Mesodermal cell (in vitro differentiated cells): ENCODE results near the gene SIMC1.
A peak's percentile ranks its signal among the peaks of the same experiment; 100 is the strongest.

ENCODE experiments used
- H3K27ac ChIP-seq: 2 replicates; pipeline ENCODE4 v1.7.0; 2013; ENCODE audit warnings: mild to moderate bottlenecking, low read depth, low read length, moderate library complexity; ENCODE audit not compliant: severe bottlenecking
- H3K36me3 ChIP-seq: 2 replicates; pipeline ENCODE4 v1.7.1; 2013; ENCODE audit warnings: mild to moderate bottlenecking, low read length, moderate library complexity; ENCODE audit not compliant: control insufficient read depth, insufficient read depth
- H3K4me1 ChIP-seq: one replicate; pipeline ENCODE4 v1.7.1; 2013; ENCODE audit warnings: mild to moderate bottlenecking, low read length; ENCODE audit not compliant: insufficient read depth, control insufficient read depth, poor library complexity, severe bottlenecking
- H3K4me3 ChIP-seq: 2 replicates; pipeline ENCODE4 v1.7.0; 2013; ENCODE audit warnings: low read length, control low read depth, mild to moderate bottlenecking; ENCODE audit not compliant: insufficient read depth, poor library complexity, severe bottlenecking; ENCODE audit errors: extremely low read depth
- H3K9me3 ChIP-seq: 2 replicates; pipeline ENCODE4 v1.7.1; 2013; ENCODE audit warnings: mild to moderate bottlenecking, low read length, moderate library complexity; ENCODE audit not compliant: control insufficient read depth
- WGBS, 2 experiments: methylation state at CpG; one replicate each; pipeline ENCODE4 v1.1.5; 2013; ENCODE audit warnings: missing lambda C conversion rate in 2 of 2; ENCODE audit not compliant: insufficient coverage in 2 of 2; 5-methylcytosine and 5-hydroxymethylcytosine counted together

SIMC1 gene

DNA sequence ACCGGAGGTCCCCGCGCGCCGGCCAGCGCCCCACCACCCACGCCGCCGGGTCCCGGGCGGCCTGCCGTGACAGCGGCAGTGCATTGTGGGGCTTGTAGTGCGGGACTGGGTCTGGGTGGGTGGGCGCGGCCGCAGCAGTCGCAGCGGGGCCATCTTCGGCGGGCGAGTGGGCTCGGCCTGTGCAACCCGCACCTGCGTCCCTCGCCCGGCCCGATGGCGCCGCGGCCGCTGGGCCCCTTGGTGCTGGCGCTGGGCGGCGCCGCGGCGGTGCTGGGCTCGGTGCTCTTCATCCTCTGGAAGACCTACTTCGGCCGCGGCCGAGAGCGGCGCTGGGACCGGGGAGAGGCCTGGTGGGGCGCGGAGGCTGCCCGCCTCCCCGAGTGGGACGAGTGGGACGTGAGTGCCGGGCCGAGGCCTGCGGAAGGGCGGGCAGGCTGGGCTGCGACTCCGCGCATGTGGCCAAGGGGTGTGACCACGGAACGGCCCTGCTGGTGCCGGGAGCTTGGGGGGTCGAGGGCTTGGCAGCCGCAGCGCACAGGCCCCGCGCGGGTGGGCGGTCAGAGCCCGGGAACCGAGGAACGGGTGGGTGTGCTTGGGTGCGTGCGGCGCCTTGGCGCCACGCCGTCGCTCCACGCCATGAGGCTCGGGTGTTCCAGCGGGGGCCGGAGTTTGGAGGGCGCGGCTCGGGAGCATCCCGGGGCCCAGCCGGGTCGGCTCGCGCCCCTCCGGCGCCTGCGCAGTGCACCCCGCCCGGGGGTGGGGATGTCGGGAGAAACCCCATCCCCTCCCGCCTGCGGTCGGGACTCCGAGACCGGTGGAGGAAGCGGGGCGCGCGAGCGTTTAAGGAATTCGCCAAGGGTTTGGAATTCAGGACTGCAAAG, 127.4 kb downstream of the SIMC1 start, which contains the start of gene ARL10:
ARL10 (plus strand) TSS at position 137 of the 881 bp plus-strand sequence; CDS start at position 214, 77 bp downstream.
- Histone ChIP-seq H3K27ac (no peak within 1 kb of the TSS), H3K36me3 (peaks cover 38% of the 10 kb centered on the region), H3K9me3 (no peaks in the 10 kb centered on the region), H3K4me1 (peaks cover 4% of the 10 kb centered on the region), H3K4me3 (peak within 1 kb of the TSS; percentile 87)
- 0% methylated on average over 53 to 64 of the region's 108 CpGs for WGBS, 2 experiments

DNA sequence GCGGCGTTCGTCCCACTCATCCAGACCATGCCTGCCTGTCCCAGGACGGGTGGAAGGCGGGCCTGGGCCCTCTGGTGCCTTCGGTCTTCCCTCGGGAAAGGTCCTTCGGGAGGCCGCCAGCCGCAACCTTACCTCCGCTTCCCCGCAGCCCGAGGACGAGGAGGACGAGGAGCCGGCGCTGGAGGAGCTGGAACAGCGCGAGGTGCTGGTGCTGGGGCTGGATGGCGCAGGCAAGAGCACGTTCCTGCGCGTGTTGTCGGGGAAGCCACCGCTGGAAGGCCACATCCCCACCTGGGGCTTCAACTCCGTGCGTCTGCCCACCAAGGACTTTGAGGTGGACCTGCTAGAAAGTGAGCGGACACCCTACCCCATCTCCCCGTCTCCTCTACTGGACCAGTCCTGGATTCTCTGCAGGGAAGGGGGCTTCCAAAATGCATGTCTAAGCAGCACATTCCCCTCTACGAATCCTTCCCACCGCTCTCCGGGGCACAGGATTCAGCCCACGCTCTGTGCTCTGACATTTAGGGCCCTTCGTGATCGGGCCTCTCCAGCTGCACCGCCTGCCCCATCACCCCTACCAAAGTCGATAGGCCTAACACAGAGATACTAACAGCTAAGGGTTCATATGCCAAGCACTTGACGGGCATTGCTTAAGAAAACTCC, 128.1 kb downstream of the SIMC1 start:
- H3K4me3 ChIP-seq, result peak overlapping the region; percentile 87
- WGBS, 2 experiments, result 33 to 34% methylated on average over 36 to 38 of the region's 38 CpGs
- no peak overlapping the region for H3K27ac ChIP-seq
- H3K36me3 ChIP-seq, result peaks cover 41% of the 10 kb centered on the region
- peaks cover 4% of the 10 kb centered on the region for H3K4me1 ChIP-seq
- no peaks in the 10 kb centered on the region for H3K9me3 ChIP-seq

DNA sequence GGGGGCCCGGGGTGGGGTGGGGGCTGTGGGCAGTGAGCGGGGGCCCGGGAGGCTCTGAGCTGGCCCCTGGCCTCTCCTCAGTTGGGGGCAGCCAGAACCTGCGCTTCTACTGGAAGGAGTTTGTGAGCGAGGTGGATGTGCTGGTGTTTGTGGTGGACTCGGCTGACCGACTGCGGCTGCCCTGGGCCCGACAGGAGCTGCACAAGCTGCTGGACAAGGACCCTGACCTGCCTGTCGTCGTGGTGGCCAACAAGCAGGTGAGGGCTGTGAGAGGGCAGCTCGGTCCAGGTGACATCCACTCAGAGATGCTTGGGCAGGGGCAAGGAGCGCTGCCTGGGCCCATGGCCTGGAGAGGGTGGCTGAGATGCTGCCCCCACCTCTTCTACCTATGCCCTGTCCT, 130.5 kb downstream of the SIMC1 start:
- WGBS, 2 experiments, result 88 to 99% methylated on average over 6 to 10 of the region's 13 CpGs
- peaks cover 56% of the 10 kb centered on the region for H3K36me3 ChIP-seq
- no peak overlapping the region for H3K27ac ChIP-seq
- peaks cover 4% of the 10 kb centered on the region for H3K4me1 ChIP-seq
- no peaks in the 10 kb centered on the region for H3K9me3 ChIP-seq
- no peak overlapping the region for H3K4me3 ChIP-seq

DNA sequence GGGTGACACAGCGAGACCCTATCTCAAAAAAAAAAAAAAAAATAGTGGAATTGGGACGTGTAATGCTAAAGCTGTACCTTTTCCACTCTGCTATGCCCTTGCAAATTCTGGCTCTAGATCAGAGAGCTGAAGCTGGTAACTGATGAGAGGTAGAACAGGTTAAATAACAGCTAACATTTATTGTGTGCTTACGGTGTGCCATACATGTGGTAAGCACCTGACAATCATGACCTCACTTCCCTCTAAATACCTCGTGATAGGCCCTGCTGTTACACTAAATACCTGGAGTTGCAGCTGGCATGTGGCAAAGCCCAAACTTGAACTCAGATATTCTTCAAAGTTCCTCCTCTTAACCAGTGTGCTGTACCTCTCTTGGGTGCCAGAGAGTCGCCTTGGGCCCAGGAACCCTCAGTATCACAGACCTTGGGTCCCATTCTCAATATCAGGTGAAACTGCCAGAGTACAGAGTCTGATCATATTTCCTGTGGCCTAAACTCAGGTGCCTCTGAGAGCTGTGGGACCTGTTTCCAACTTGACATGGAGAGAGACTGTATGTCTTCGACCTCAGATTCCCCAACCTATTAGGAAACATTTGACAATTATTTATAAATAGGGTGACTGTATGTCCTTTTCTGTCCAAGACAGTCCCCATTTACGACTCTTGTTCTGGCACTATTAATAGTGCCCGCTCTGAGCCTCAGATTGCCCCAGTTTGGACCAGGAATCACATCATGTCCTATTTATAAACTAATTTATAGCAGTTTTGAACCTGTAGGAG, 131.9 kb downstream of the SIMC1 start:
- Histone ChIP-seq H3K4me1 (peaks cover 4% of the 10 kb centered on the region), H3K36me3 (peaks cover 60% of the 10 kb centered on the region), H3K27ac (no peak overlapping the region), H3K9me3 (no peaks in the 10 kb centered on the region), H3K4me3 (no peak overlapping the region)
- WGBS, 2 experiments, result 93 to 95% methylated on average over 2 to 4 of the region's 8 CpGs

DNA sequence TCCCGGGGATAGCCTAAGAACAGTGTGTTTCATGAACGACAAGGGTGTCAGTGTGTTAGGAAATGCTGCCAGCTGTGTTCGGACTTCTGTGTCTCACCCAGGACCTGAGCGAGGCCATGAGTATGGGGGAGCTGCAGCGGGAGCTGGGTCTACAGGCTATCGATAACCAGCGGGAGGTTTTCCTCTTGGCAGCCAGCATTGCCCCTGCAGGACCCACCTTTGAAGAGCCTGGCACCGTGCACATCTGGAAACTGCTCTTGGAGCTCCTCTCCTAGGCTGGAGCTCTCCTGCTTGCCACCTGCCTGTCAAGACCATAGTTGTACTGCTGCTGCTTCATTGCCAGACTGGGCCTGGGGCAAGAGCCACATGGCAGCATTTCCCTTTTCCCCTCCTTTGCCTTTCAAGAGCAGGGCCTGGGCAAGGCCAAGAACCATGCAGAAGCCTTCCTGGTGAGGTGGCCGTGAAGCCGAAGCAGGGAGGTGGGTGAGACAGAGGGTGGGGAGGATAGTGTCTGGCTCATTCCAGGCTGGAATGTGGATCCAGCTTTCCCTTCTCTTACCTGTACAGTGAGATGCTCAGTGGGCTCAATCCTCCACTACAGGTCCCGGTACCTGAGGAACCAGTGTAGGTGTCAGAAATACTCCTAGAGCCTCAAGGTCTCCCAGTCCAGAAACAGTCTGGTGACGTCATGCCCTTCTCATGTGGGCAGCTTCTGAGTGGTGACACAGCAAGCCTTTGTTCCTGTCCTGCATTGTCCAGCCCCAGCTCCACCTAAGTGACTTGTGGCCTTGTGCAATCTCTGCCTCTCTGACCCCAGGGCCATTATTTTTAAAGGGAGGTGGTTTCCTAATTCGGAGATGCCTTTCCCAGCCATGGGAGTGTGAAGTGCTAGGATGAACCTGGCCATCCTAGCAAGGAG, 133.7 kb downstream of the SIMC1 start:
- no peaks in the 10 kb centered on the region for H3K4me1 ChIP-seq
- no peaks in the 10 kb centered on the region for H3K9me3 ChIP-seq
- no peak overlapping the region for H3K27ac ChIP-seq
- WGBS, 2 experiments, result 96 to 98% methylated on average over 9 to 12 of the region's 13 CpGs
- no peak overlapping the region for H3K4me3 ChIP-seq
- peaks cover 60% of the 10 kb centered on the region for H3K36me3 ChIP-seq

DNA sequence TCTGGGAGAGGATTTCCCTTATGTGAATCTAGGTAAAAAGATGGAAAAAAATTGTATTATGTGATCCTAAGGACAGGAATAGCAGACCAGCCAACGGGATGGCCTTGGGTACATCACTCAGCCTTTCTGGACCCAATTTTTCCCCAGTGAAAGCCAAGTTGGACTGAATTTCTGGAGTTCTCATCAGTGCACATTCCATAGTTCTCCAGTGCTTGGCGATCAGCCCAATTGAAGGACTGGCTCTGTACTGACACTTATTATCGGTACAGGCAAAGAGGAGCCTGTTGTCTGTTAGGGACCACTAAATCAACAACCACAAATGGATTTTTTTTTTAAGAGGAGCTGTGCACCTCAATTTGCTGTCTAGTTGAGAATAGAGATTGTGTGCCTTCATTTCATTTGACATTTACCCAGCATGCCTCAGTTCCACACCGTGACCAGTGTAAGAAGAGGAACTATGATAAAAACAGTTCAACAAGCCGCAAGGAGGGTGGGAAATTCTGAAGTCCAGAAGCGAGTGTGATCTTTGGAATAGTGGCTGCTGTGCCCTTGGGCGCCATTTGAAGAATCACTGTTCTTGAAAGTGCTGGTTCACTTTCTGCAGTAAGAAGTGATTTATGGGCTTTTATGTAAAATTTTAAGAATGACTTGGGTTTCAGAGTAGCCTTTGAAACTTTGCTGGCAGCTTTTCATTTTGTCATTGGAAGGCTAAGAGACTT, 135.0 kb downstream of the SIMC1 start:
- 91 to 92% methylated on average over 6 of the region's 7 CpGs for WGBS, 2 experiments
- no peaks in the 10 kb centered on the region for H3K9me3 ChIP-seq
- peaks cover 50% of the 10 kb centered on the region for H3K36me3 ChIP-seq
- no peak overlapping the region for H3K4me3 ChIP-seq
- H3K4me1 ChIP-seq, result no peaks in the 10 kb centered on the region
- H3K27ac ChIP-seq, result no peak overlapping the region

DNA sequence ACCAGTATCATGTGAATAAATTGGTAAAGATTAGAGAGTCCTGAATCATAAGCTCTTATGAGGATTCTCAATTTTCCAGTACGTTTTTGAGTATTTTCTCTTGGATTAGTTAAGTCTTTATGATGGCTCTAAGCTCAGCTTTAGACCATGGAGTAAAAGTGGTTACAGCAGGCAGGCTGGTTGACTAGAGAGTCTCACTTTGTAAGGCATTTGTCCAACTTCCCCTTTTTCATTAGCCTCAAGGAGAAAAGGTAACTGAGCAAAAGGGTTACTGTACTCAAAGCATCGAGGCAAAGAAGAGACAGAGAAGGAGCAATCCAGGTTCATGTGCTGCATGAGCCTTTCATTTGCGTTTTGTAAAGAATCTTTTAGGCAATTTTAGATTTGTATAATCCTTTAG, 141.7 kb downstream of the SIMC1 start:
- no peaks in the 10 kb centered on the region for H3K4me1 ChIP-seq
- H3K9me3 ChIP-seq, result no peaks in the 10 kb centered on the region
- 87 to 93% methylated on average over 3 of the region's 3 CpGs for WGBS, 2 experiments
- peaks cover 57% of the 10 kb centered on the region for H3K36me3 ChIP-seq
- no peak overlapping the region for H3K4me3 ChIP-seq
- no peak overlapping the region for H3K27ac ChIP-seq

DNA sequence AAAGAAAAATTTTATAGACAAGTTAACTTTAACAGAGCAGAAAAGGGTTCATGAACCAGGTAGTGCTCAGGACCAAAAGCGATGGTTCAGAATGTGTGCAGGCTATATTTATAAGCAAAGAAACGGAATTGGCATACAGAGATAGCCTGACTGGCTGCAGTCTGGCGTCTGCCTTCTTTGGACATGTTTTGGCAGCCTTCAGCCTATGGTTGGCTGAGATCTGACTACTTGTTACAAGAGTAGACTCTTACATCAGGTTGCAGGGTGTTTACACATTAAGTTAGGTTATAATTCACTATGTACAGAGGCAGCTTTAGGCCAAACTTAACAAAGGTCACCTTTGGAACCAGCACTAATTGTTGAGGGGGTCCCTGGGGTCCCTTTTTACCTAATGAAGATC, 143.2 kb downstream of the SIMC1 start:
- H3K4me3 ChIP-seq, result no peak overlapping the region
- H3K4me1 ChIP-seq, result peaks cover under 1% of the 10 kb centered on the region
- 95 to 100% methylated on average over 2 to 3 of the region's 3 CpGs for WGBS, 2 experiments
- no peak overlapping the region for H3K27ac ChIP-seq
- H3K9me3 ChIP-seq, result no peaks in the 10 kb centered on the region
- H3K36me3 ChIP-seq, result peaks cover 69% of the 10 kb centered on the region

DNA sequence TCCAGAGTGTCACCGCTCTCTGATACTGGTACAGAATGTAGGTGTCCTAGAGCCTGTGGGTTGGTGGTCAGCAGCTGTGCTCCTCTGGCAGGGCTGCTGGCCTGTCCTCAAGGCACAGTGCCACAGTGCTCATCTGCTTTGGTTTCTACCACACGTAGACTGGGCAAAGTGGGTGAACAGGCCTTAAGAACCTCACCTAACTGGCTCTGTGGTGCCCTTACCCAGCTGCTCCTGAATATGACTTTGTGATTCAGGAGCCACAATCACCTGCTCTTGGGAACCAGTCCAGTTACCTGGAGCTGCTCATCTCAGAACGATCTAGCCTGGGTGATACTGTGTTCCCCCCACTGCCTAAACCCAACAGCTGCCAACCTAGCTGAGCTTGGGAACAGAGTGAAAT, 143.8 kb downstream of the SIMC1 start:
- no peaks in the 10 kb centered on the region for H3K9me3 ChIP-seq
- no peak overlapping the region for H3K27ac ChIP-seq
- WGBS, 2 experiments, result 97 to 100% methylated on average over 3 of the region's 3 CpGs
- H3K4me3 ChIP-seq, result no peak overlapping the region
- peaks cover 75% of the 10 kb centered on the region for H3K36me3 ChIP-seq
- H3K4me1 ChIP-seq, result peaks cover 4% of the 10 kb centered on the region
